Liver (tissue), 3 donors: ENCODE data around the gene CLDN6.
"Not testable (repeated sequence)": the region's sequence is repeated elsewhere in the genome, so short reads cannot be mapped to it uniquely, and the experiment has no call there.

Experiments
- CTCF ChIP-seq: fragments of 150-350 bp; IDR thresholded peaks from 2 replicates; pipeline ENCODE4 v1.5.1; 2017; ENCODE audit warnings: improper control_type of control experiment, low read depth, low read length; ENCODE audit not compliant: missing input control
- FOXA1 ChIP-seq: IDR thresholded peaks from 2 replicates; pipeline ENCODE4 v1.6.1; 2016; ENCODE audit warnings: antibody characterized with exemption
- JUND ChIP-seq, 2 donors: IDR thresholded peaks; 2 replicates each; pipeline ENCODE4 v1.6.1; 2016; ENCODE audit warnings: antibody characterized with exemption in 2 of 2
- MAX ChIP-seq: IDR thresholded peaks from 2 replicates; pipeline ENCODE4 v1.6.1; 2016; ENCODE audit warnings: antibody characterized with exemption
- SP1 ChIP-seq: IDR thresholded peaks from 2 replicates; pipeline ENCODE4 v1.6.1; 2018; ENCODE audit warnings: antibody characterized with exemption, mild to moderate bottlenecking
- TAF1 ChIP-seq: conservative IDR thresholded peaks from 2 replicates; pipeline ENCODE4 v1.6.1; 2016; ENCODE audit warnings: antibody characterized with exemption, mild to moderate bottlenecking
- ZBTB33 ChIP-seq: IDR thresholded peaks from 2 replicates; pipeline ENCODE4 v1.6.1; 2016; ENCODE audit warnings: antibody characterized with exemption
- donor health status: healthy.
- donor health status: healthy.

GRCh38 chr16:3052571-3053329 is 34.8 kb upstream of the CLDN6 start:
- not testable (repeated sequence) for TF ChIP-seq CTCF; ZBTB33; TAF1; MAX; JUND (IDR thresholded peaks at IDR 0.05); SP1; FOXA1
